Measurements from ENCODE around the gene POLR3B. TPM values are rescaled to one million over a fixed set of nuclear protein-coding genes. Genes with fewer than 3 reads are reported as not detected.
A peak's percentile ranks its signal among the peaks of the same experiment; 100 is the strongest.

The POLR3B gene
- total and polyA plus RNA-seq, 9 of the 15 experiments (the other 6 are each of a cell fraction or from before 2014, with no cell fraction given), result 7.6 to 17.9 (median 14.4) TPM

DNA sequence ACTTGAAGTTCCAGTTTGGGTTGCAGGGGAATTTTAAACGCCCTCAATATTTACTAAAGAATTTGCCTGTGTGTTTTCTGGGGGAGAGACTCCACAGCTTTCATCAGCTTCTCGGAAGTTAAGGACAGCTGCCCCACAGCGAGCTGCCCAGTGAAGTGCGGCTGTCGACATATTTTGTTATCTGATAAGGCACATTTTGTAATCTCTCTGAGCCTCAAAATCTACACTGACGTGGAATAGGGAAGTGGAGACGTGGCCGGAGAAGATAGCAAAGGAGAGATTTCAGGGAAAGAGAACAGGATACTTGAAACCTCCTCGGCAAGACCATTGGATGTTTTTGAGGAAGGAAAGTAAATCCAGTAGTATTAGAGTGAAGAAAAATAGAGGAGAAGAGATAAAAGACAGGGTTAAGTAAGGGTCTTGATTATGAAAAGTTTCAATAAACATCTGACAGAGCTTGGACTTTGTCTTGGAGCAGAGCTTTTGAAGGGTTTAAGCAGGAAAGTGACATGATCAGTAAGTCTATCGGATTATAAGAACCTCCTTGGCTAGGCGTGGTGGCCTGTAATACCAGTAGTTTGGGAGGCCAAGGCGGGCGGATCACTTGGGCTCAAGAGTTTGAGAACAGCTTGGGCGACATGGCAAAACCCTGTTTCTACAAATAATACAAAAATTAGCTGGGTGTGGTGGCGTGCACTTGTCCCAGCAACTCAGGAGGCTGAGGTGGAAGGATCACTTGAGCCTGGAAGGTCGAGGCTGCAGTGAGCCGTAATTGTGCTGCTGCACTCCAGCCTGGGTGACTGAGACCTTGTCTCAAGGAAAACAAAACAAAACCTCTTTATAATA is 1.1 kb downstream of the POLR3B start (continued):
- TF ChIP-seq SP1 (CRISPR knock-in tag; IDR thresholded peaks at IDR 0.05) (no peak), ATF3 (IDR thresholded peaks at IDR 0.05) (peak; percentile 61), ATF3 (CRISPR knock-in tag; conservative IDR thresholded peaks at IDR 0.05) (no peak), CBX1 (IDR thresholded peaks at IDR 0.05; ENCODE audit: low read depth) (no peak), PHF21A (IDR thresholded peaks at IDR 0.05; ENCODE audit: borderline replicate concordance, low read depth) (no peak; the same call in 1 of the 2 replicates), ZNF184 (CRISPR knock-in tag; IDR thresholded peaks at IDR 0.05) (no peak), MAX (CRISPR knock-in tag; IDR thresholded peaks at IDR 0.05) (no peak), ARID1B (IDR thresholded peaks at IDR 0.05) (peak; percentile 96), FOXJ2 (tag; IDR thresholded peaks at IDR 0.05) (no peak), ETV5 (CRISPR knock-in tag; IDR thresholded peaks at IDR 0.05; ENCODE audit: low read depth) (no peak), NCOA4 (IDR thresholded peaks at IDR 0.05; ENCODE audit: partially characterized antibody) (no peak), GATAD2A (IDR thresholded peaks at IDR 0.05) (no peak), SMARCA5 (IDR thresholded peaks at IDR 0.05) (no peak), FOXJ3 (CRISPR knock-in tag; IDR thresholded peaks at IDR 0.05) (no peak), ZC3H8 (IDR thresholded peaks at IDR 0.05) (no peak), PHB (CRISPR knock-in tag; IDR thresholded peaks at IDR 0.05) (no peak), KLF10 (CRISPR knock-in tag; IDR thresholded peaks at IDR 0.05) (no peak), RNF2 (IDR thresholded peaks at IDR 0.05) (peak; percentile 63; the same call in 1 of the 2 replicates), ZNF165 (CRISPR knock-in tag; IDR thresholded peaks at IDR 0.05; ENCODE audit: borderline replicate concordance) (no peak), POU5F1 (IDR thresholded peaks at IDR 0.05; ENCODE audit: borderline replicate concordance, low read depth, low read length, partially characterized antibody) (no peak)
- TF ChIP-seq, protein P1, sequence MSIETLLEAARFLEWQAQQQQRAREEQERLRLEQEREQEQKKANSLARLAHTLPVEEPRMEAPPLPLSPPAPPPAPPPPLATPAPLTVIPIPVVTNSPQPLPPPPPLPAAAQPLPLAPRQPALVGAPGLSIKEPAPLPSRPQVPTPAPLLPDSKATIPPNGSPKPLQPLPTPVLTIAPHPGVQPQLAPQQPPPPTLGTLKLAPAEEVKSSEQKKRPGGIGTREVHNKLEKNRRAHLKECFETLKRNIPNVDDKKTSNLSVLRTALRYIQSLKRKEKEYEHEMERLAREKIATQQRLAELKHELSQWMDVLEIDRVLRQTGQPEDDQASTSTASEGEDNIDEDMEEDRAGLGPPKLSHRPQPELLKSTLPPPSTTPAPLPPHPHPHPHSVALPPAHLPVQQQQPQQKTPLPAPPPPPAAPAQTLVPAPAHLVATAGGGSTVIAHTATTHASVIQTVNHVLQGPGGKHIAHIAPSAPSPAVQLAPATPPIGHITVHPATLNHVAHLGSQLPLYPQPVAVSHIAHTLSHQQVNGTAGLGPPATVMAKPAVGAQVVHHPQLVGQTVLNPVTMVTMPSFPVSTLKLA (conservative IDR thresholded peaks at IDR 0.05), result no peak
- TF ChIP-seq, protein P2, sequence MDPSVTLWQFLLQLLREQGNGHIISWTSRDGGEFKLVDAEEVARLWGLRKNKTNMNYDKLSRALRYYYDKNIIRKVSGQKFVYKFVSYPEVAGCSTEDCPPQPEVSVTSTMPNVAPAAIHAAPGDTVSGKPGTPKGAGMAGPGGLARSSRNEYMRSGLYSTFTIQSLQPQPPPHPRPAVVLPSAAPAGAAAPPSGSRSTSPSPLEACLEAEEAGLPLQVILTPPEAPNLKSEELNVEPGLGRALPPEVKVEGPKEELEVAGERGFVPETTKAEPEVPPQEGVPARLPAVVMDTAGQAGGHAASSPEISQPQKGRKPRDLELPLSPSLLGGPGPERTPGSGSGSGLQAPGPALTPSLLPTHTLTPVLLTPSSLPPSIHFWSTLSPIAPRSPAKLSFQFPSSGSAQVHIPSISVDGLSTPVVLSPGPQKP (CRISPR knock-in tag; IDR thresholded peaks at IDR 0.05), result no peak
- TF ChIP-seq, protein P3, sequence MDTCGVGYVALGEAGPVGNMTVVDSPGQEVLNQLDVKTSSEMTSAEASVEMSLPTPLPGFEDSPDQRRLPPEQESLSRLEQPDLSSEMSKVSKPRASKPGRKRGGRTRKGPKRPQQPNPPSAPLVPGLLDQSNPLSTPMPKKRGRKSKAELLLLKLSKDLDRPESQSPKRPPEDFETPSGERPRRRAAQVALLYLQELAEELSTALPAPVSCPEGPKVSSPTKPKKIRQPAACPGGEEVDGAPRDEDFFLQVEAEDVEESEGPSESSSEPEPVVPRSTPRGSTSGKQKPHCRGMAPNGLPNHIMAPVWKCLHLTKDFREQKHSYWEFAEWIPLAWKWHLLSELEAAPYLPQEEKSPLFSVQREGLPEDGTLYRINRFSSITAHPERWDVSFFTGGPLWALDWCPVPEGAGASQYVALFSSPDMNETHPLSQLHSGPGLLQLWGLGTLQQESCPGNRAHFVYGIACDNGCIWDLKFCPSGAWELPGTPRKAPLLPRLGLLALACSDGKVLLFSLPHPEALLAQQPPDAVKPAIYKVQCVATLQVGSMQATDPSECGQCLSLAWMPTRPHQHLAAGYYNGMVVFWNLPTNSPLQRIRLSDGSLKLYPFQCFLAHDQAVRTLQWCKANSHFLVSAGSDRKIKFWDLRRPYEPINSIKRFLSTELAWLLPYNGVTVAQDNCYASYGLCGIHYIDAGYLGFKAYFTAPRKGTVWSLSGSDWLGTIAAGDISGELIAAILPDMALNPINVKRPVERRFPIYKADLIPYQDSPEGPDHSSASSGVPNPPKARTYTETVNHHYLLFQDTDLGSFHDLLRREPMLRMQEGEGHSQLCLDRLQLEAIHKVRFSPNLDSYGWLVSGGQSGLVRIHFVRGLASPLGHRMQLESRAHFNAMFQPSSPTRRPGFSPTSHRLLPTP (IDR thresholded peaks at IDR 0.05; ENCODE audit: borderline replicate concordance, extremely low read depth, insufficient read length), result no peak

All from K562 (cell line).